Esophagus mucosa (tissue), 1 donor: Measurements from ENCODE around the gene MYBPH. TPM values are rescaled to one million over a fixed set of nuclear protein-coding genes. Genes with fewer than 3 reads are reported as not detected.

ENCODE experiments used
- ATAC-seq: fragments of 200-7000 bp; cut with Tn5 transposase; one replicate; pipeline ENCODE4 v1.9.1; 2020
- total RNA-seq: library from RNA; stranded (reverse); gene quantifications from one replicate; pipeline ENCODE4 v1.2.4, GENCODE V29; 2023
- donor health status: DM: yes; HTN: yes; CAD: no.

The MYBPH gene
- total RNA-seq, 1 donor from 2014 or later = not detected

GRCh38 chr1:203127666-203128430 lies 47.8 kb downstream of the MYBPH start, which contains the start of gene ADORA1:
Gene ADORA1 (plus strand): TSS chr1:203127726. CDS start chr1:203128842, 1,116 bp downstream.
- ATAC-seq = peak; percentile 74

GRCh38 chr1:203126866-203127665 lies 48.6 kb downstream of the MYBPH start:
- no peak for ATAC-seq

- no peak for ATAC-seq
Measured at GRCh38 chr1:203126151-203126865, 49.3 kb downstream of the MYBPH start.

- no peak for ATAC-seq
Measured at GRCh38 chr1:203124546-203125317, 50.9 kb downstream of the MYBPH start.

- no peak for ATAC-seq
Measured at GRCh38 chr1:203124011-203124410, 51.6 kb downstream of the MYBPH start.

GRCh38 chr1:203122159-203122558 lies 53.5 kb downstream of the MYBPH start:
- no peak for ATAC-seq

GRCh38 chr1:203121186-203122015 lies 54.2 kb downstream of the MYBPH start:
- ATAC-seq = no peak

- no peak for ATAC-seq
Measured at GRCh38 chr1:203120325-203121153, 55.1 kb downstream of the MYBPH start.

Other genes with a start within 250 kb of the MYBPH start
- gene KLHL12, start 248.6 kb downstream of the MYBPH start, total RNA-seq = 21.5 TPM
- 82.7 TPM for gene ADIPOR1, start 217.5 kb downstream of the MYBPH start, total RNA-seq
- gene CYB5R1, start 208.6 kb downstream of the MYBPH start, total RNA-seq = 73.1 TPM
- gene TMEM183A, start 168.5 kb downstream of the MYBPH start, total RNA-seq = 54.3 TPM
- 1.0 TPM for gene PPFIA4, start 149.3 kb downstream of the MYBPH start, total RNA-seq
- gene MYOG, start 89.8 kb downstream of the MYBPH start, total RNA-seq = not detected
- 0.28 TPM for gene ADORA1, start 48.1 kb downstream of the MYBPH start, total RNA-seq
- gene CHI3L1, start 10.9 kb upstream of the MYBPH start, total RNA-seq = 20.5 TPM
- gene CHIT1, start 53.8 kb upstream of the MYBPH start, total RNA-seq = 0.20 TPM
- gene BTG2, start 129.7 kb upstream of the MYBPH start, total RNA-seq = 22.6 TPM
- 4.5 TPM for gene FMOD, start 175.3 kb upstream of the MYBPH start, total RNA-seq